GM18909 (cell line): Measurements from ENCODE around the gene METTL5.
"Not testable (repeated sequence)": the region's sequence is repeated elsewhere in the genome, so short reads cannot be mapped to it uniquely, and the experiment has no call there.

Experiments used
- ATAC-seq: cut with Tn5 transposase; IDR thresholded peaks from one replicate; pipeline ENCODE4 v1.9.1; 2021; ENCODE audit warnings: mild to moderate bottlenecking; ENCODE audit not compliant: unreplicated experiment, poor library complexity

METTL5 gene

GRCh38 chr2:169824373-169825333, at the start of gene METTL5:
Gene METTL5 (minus strand): TSS chr2:169824905. CDS start chr2:169824597, 308 bp downstream.
- peak; percentile 65 for ATAC-seq

GRCh38 chr2:169871994-169872393, 47.3 kb upstream of the METTL5 start:
- ATAC-seq, result no peak

GRCh38 chr2:169871369-169871768, 46.7 kb upstream of the METTL5 start:
- ATAC-seq, result not testable (repeated sequence)

GRCh38 chr2:169868951-169869350, 44.2 kb upstream of the METTL5 start:
- ATAC-seq, result no peak

GRCh38 chr2:169867579-169867978, 42.9 kb upstream of the METTL5 start:
- ATAC-seq, result no peak

- not testable (repeated sequence) for ATAC-seq
These were observed 41.5 kb upstream of the METTL5 start for GRCh38 chr2:169866230-169866629.

- ATAC-seq, result no peak
These were observed 40.8 kb upstream of the METTL5 start for GRCh38 chr2:169865492-169865891.

GRCh38 chr2:169862816-169863215, 38.1 kb upstream of the METTL5 start:
- no peak for ATAC-seq

GRCh38 chr2:169860149-169860548, 35.4 kb upstream of the METTL5 start:
- ATAC-seq, result no peak

- ATAC-seq, result no peak
These were observed 34.7 kb upstream of the METTL5 start for GRCh38 chr2:169859423-169859822.

GRCh38 chr2:169855281-169856258, 30.9 kb upstream of the METTL5 start:
- ATAC-seq, result not testable (repeated sequence)

GRCh38 chr2:169853041-169853668, 28.4 kb upstream of the METTL5 start:
- ATAC-seq, result no peak

- no peak for ATAC-seq
These were observed 25.0 kb upstream of the METTL5 start for GRCh38 chr2:169849710-169850109.

GRCh38 chr2:169848959-169849693, 24.4 kb upstream of the METTL5 start:
- not testable (repeated sequence) for ATAC-seq

- ATAC-seq, result no peak
These were observed 20.3 kb upstream of the METTL5 start for GRCh38 chr2:169845016-169845415.

- not testable (repeated sequence) for ATAC-seq
These were observed 16.9 kb upstream of the METTL5 start for GRCh38 chr2:169841625-169842024.

- ATAC-seq, result no peak
These were observed 16.0 kb upstream of the METTL5 start for GRCh38 chr2:169840747-169841142.

- no peak for ATAC-seq
These were observed 15.4 kb upstream of the METTL5 start for GRCh38 chr2:169839954-169840746.
